Natural killer cell (primary cell): Measurements from ENCODE around the gene FNDC3B. TPM values are rescaled to one million over a fixed set of nuclear protein-coding genes. Genes with fewer than 3 reads are reported as not detected.

Source experiments
- ATAC-seq, 3 donors: fragments of 150-1000 bp in 2 of 3; fragments of 200-7000 bp in 1 of 3; cut with Tn5 transposase; 1 replicate in 1 of 3; 2 replicates in 2 of 3; pipeline ENCODE4 v1.10.0; 2021; ENCODE audit warnings: mild to moderate bottlenecking in 2 of 3, moderate library complexity in 2 of 3
- DNase-seq, 2 donors: peaks; one replicate each; pipeline versions ENCODE4 v3.0.0 to v3.0.0-alpha.2; 2013 to 2021; ENCODE audit warnings: mixed read lengths in 1 of 2
- H3K27ac ChIP-seq: one replicate; pipeline ENCODE4 v1.5.1; 2013; ENCODE audit warnings: mild to moderate bottlenecking, low read length
- H3K27me3 ChIP-seq: one replicate; pipeline ENCODE4 v1.6.1; 2013; ENCODE audit warnings: low read length; ENCODE audit not compliant: control insufficient read depth, insufficient read depth
- H3K36me3 ChIP-seq: one replicate; pipeline ENCODE4 v1.6.1; 2013; ENCODE audit warnings: low read length; ENCODE audit not compliant: control insufficient read depth, insufficient read depth
- H3K4me1 ChIP-seq: one replicate; pipeline ENCODE4 v1.6.1; 2013; ENCODE audit warnings: low read length; ENCODE audit not compliant: control insufficient read depth, insufficient read depth
- H3K4me3 ChIP-seq: one replicate; pipeline ENCODE4 v1.5.1; 2013; ENCODE audit warnings: low read length
- H3K9me3 ChIP-seq: one replicate; pipeline ENCODE4 v1.6.1; 2013; ENCODE audit warnings: low read length; ENCODE audit not compliant: control insufficient read depth, insufficient read depth
- H3K27ac Mint-ChIP-seq, 2 donors: one replicate each; pipeline ENCODE4 v1.8.0; 2022; ENCODE audit warnings: mild to moderate bottlenecking in 2 of 2, mixed read lengths in 2 of 2, moderate library complexity in 1 of 2
- H3K27me3 Mint-ChIP-seq, 2 donors: one replicate each; pipeline ENCODE4 v1.8.0; 2022; ENCODE audit warnings: low read depth in 2 of 2, mixed read lengths in 2 of 2
- H3K36me3 Mint-ChIP-seq: one replicate; pipeline ENCODE4 v1.8.0; 2022; ENCODE audit warnings: mixed read lengths
- H3K4me1 Mint-ChIP-seq, 2 donors: one replicate each; pipeline ENCODE4 v1.8.0; 2022; ENCODE audit warnings: mixed read lengths in 2 of 2
- H3K4me3 Mint-ChIP-seq: one replicate; pipeline ENCODE4 v1.8.0; 2022; ENCODE audit warnings: mild to moderate bottlenecking, moderate library complexity, mixed read lengths
- H3K9me3 Mint-ChIP-seq, 2 donors: one replicate each; pipeline ENCODE4 v1.8.0; 2022; ENCODE audit warnings: mixed read lengths in 2 of 2
- CTCF ChIP-seq: fragments of 200-600 bp; IDR thresholded peaks from one replicate; pipeline ENCODE4 v1.8.0; 2022; ENCODE audit warnings: antibody characterized with exemption
- WGBS: methylation state at CpG from one replicate; pipeline ENCODE4 v1.1.7; 2013; ENCODE audit warnings: missing lambda C conversion rate; ENCODE audit not compliant: insufficient coverage; 5-methylcytosine and 5-hydroxymethylcytosine counted together
- intact Hi-C: fragments of 100-400 bp; cut with micrococcal nuclease; formaldehyde crosslinking; loops from one replicate; pipeline ENCODE4 v1.14.2; 2022
- total RNA-seq, 4 donors: library from RNA; stranded (reverse); fragments of 120-200 nt in 1 of 4; gene quantifications; one replicate each; pipeline versions ENCODE4 v1.2.3 to v1.2.4, GENCODE V29; 2013 to 2022

The FNDC3B gene
- total RNA-seq, 3 donors from 2014 or later (not counting 1 experiment from before 2014, with no cell fraction given), result 154 to 214 (median 206) TPM

- Histone ChIP-seq H3K4me1 (no peaks in the 10 kb centered on the region), H3K27me3 (no peaks in the 10 kb centered on the region), H3K9me3 (no peaks in the 10 kb centered on the region), H3K36me3 (peaks cover 74% of the 10 kb centered on the region), H3K4me3 (no peak overlapping the region), H3K27ac (no peak overlapping the region)
- ATAC-seq (no peak), DNase-seq (no peak)
- intact Hi-C loops, result loop anchor here (5.0 kb wide), 1 partner anchor 306 kb away; the partner anchor contains the start of gene FNDC3B
- Mint-ChIP-seq H3K27ac (peak overlapping the region in 1 of 2 donors; percentile 26), H3K27me3 (no peaks in the 10 kb centered on the region), H3K4me3 (no peak overlapping the region), H3K4me1 (peaks cover 5 to 9% of the 10 kb centered on the region in 2 donors), H3K36me3 (peaks cover 31% of the 10 kb centered on the region), H3K9me3 (no peaks in the 10 kb centered on the region)
- no peak for TF ChIP-seq CTCF
- WGBS, result 100% methylated on average over 3 of the region's 3 CpGs
Measured at GRCh38 chr3:172343117-172343516, 303.7 kb downstream of the FNDC3B start.

DNA sequence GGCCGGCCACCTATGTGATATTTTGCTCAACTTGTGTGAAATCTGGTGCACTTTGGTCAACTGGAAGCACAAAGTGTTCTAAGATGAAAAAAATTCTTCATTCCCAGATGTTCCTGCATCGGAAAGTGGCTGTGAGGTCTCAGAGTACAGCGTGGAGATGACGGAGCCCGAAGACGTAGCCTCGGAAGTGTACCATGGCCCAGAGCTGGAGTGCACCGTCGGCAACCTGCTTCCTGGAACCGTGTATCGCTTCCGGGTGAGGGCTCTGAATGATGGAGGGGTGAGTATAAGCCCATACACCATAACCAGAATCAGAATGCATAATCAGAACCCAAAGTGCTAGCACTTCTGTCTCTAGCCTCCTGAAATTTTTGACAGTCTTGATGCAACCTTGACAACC is 304.6 kb downstream of the FNDC3B start:
- ATAC-seq, result no peak
- Mint-ChIP-seq H3K9me3 (no peaks in the 10 kb centered on the region), H3K4me1 (peaks cover 5 to 9% of the 10 kb centered on the region in 2 donors), H3K4me3 (no peak overlapping the region), H3K36me3 (peaks cover 38% of the 10 kb centered on the region), H3K27me3 (no peaks in the 10 kb centered on the region), H3K27ac (peak overlapping the region in 1 of 2 donors; percentile 26)
- Histone ChIP-seq H3K27ac (no peak overlapping the region), H3K4me1 (no peaks in the 10 kb centered on the region), H3K36me3 (peaks cover 75% of the 10 kb centered on the region), H3K4me3 (no peak overlapping the region), H3K27me3 (no peaks in the 10 kb centered on the region), H3K9me3 (no peaks in the 10 kb centered on the region)
- no peak for TF ChIP-seq CTCF
- intact Hi-C loops, result loop anchor here (5.0 kb wide), 1 partner anchor 307 kb away; the partner anchor contains the start of gene FNDC3B
- DNase-seq, result no peak
- 99% methylated on average over 7 of the region's 12 CpGs for WGBS

- H3K9me3 Mint-ChIP-seq, result no peaks in the 10 kb centered on the region
- Histone ChIP-seq H3K36me3 (peaks cover 78% of the 10 kb centered on the region), H3K4me3 (no peak overlapping the region), H3K9me3 (no peaks in the 10 kb centered on the region), H3K27ac (no peak overlapping the region), H3K27me3 (no peaks in the 10 kb centered on the region), H3K4me1 (no peaks in the 10 kb centered on the region)
- intact Hi-C loops, result no loop called here
- no peak for DNase-seq
- no peak overlapping the region for H3K4me3 Mint-ChIP-seq
- H3K4me1 Mint-ChIP-seq, result peaks cover 10 to 21% of the 10 kb centered on the region in 2 donors
- no peaks in the 10 kb centered on the region for H3K27me3 Mint-ChIP-seq
- H3K36me3 Mint-ChIP-seq, result peaks cover 43% of the 10 kb centered on the region
- no peak overlapping the region for H3K27ac Mint-ChIP-seq
- ATAC-seq, result no peak
- WGBS, result 80% methylated on average over 3 of the region's 3 CpGs
- no peak for TF ChIP-seq CTCF
Measured at GRCh38 chr3:172346161-172346560, 306.8 kb downstream of the FNDC3B start.
